ENCODE measurements around the gene PSMA8.

- TF ChIP-seq CTCF (IDR thresholded peaks at IDR 0.05) (no peak), POLR2A (IDR thresholded peaks at IDR 0.05) (no peak)
Measured at GRCh38 chr18:26227051-26227670, 93.5 kb downstream of the PSMA8 start.

Measured in body of pancreas (tissue), 4 donors.